H1 (cell line): ENCODE data around the gene GRIK4. TPM values are rescaled to one million over a fixed set of nuclear protein-coding genes. Genes with fewer than 3 reads are reported as not detected.

Experiments used
- EP300 ChIP-seq, 2 experiments: IDR thresholded peaks; 1 replicate in 1 of 2; 2 replicates in 1 of 2; pipeline ENCODE4 v1.6.1; 2011 to 2012; ENCODE audit warnings: low read depth in 2 of 2, low read length in 2 of 2, mild to moderate bottlenecking in 2 of 2, borderline replicate concordance in 1 of 2, inconsistent platforms in 1 of 2, moderate library complexity in 1 of 2
- FOSL1 ChIP-seq: IDR thresholded peaks from 2 replicates; pipeline ENCODE4 v1.6.1; 2011; ENCODE audit warnings: mild to moderate bottlenecking, low read depth, low read length, moderate library complexity; ENCODE audit not compliant: insufficient read depth
- GTF2F1 ChIP-seq: IDR thresholded peaks from 2 replicates; pipeline ENCODE4 v1.6.1; 2012; ENCODE audit warnings: low read depth, low read length, improper control_type of control experiment, borderline replicate concordance
- JUND ChIP-seq: IDR thresholded peaks from 2 replicates; pipeline ENCODE4 v1.6.1; 2011; ENCODE audit warnings: mild to moderate bottlenecking, improper control_type of control experiment, low read length
- MAFK ChIP-seq: IDR thresholded peaks from 2 replicates; pipeline ENCODE4 v1.6.1; 2012; ENCODE audit warnings: low read depth, mild to moderate bottlenecking, improper control_type of control experiment, low read length
- NANOG ChIP-seq: IDR thresholded peaks from 2 replicates; pipeline ENCODE4 v1.6.1; 2011; ENCODE audit warnings: low read length, low read depth, mild to moderate bottlenecking, inconsistent platforms; ENCODE audit not compliant: insufficient read depth, poor library complexity, severe bottlenecking
- SIRT6 ChIP-seq: IDR thresholded peaks from one replicate; pipeline ENCODE4 v1.7.1; 2012; ENCODE audit warnings: low read length, inconsistent platforms
- TAF7 ChIP-seq: optimal IDR thresholded peaks from 2 replicates; pipeline ENCODE3; 2011; ENCODE audit warnings: low read depth, mild to moderate bottlenecking, inconsistent platforms, low read length, moderate library complexity, borderline replicate concordance
- YY1 ChIP-seq: IDR thresholded peaks from 2 replicates; pipeline ENCODE4 v1.6.1; 2011; ENCODE audit warnings: low read depth, mild to moderate bottlenecking, low read length
- polyA plus RNA-seq, 7 experiments: library from polyadenylated mRNA; depleted of rRNA in 3 of 7; stranded (reverse) in 5 of 7; unstranded in 2 of 7; fragments of >200 nt in 5 of 7; fragments of 200-250 nt in 2 of 7; gene quantifications; 1 replicate in 5 of 7; 2 replicates in 1 of 7; 4 replicates in 1 of 7; pipeline versions ENCODE4 v1.2.1 to v1.2.3, GENCODE V29; 2011 to 2013; ENCODE audit warnings: missing spikeins in 2 of 7, mixed read lengths in 2 of 7
- total RNA-seq: library from RNA; stranded (reverse); fragmentation: NEBNext Ultra II Directional; extraction: Animal tissue kit (Norgen Biotek cat#: 25700); gene quantifications from 2 replicates; pipeline ENCODE4 v1.2.1, GENCODE V29; 2021
- TF ChIP-seq, protein P1 (sequence below): fragments of 300-600 bp; sonication (generic); IDR thresholded peaks from 2 replicates; pipeline ENCODE4 v1.7.1; 2012; ENCODE audit warnings: low read length, moderate library complexity, mild to moderate bottlenecking, inconsistent platforms; ENCODE audit not compliant: insufficient replicate concordance

Gene GRIK4
- total and polyA plus RNA-seq, 2 of the 8 experiments (the other 6 are each of a cell fraction or from before 2014, with no cell fraction given): 1.2 to 2.9 TPM

DNA sequence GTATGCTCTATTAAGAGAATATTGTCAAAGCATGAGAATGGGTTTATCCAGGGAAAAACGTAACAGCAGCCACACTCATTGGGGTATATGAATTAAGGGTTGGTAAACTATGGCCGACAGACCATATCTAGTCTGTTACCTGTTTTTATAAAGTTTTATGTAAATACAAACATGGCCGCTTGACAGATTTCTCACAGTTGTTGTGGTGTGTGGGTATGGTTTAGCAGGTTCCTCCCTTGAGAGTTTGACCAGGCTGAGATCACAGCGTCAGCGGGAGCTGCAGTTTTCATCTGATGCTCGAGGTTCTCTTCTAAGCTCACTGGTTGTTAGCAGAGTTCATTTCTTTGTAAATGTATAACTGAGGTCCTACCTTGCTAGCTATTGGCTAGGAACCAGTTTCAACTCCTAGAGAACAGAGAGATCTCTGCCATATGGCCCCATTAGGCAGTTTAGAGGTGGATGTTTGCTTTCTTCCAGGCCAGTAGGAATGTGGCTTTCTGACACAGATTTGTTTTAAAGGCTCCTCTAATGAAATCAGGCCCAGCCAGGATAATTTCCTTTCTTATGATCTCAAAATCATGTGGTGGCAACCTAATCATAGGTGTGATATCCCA lies 45.5 kb upstream of the GRIK4 start (continued):
- TF ChIP-seq, protein P1, sequence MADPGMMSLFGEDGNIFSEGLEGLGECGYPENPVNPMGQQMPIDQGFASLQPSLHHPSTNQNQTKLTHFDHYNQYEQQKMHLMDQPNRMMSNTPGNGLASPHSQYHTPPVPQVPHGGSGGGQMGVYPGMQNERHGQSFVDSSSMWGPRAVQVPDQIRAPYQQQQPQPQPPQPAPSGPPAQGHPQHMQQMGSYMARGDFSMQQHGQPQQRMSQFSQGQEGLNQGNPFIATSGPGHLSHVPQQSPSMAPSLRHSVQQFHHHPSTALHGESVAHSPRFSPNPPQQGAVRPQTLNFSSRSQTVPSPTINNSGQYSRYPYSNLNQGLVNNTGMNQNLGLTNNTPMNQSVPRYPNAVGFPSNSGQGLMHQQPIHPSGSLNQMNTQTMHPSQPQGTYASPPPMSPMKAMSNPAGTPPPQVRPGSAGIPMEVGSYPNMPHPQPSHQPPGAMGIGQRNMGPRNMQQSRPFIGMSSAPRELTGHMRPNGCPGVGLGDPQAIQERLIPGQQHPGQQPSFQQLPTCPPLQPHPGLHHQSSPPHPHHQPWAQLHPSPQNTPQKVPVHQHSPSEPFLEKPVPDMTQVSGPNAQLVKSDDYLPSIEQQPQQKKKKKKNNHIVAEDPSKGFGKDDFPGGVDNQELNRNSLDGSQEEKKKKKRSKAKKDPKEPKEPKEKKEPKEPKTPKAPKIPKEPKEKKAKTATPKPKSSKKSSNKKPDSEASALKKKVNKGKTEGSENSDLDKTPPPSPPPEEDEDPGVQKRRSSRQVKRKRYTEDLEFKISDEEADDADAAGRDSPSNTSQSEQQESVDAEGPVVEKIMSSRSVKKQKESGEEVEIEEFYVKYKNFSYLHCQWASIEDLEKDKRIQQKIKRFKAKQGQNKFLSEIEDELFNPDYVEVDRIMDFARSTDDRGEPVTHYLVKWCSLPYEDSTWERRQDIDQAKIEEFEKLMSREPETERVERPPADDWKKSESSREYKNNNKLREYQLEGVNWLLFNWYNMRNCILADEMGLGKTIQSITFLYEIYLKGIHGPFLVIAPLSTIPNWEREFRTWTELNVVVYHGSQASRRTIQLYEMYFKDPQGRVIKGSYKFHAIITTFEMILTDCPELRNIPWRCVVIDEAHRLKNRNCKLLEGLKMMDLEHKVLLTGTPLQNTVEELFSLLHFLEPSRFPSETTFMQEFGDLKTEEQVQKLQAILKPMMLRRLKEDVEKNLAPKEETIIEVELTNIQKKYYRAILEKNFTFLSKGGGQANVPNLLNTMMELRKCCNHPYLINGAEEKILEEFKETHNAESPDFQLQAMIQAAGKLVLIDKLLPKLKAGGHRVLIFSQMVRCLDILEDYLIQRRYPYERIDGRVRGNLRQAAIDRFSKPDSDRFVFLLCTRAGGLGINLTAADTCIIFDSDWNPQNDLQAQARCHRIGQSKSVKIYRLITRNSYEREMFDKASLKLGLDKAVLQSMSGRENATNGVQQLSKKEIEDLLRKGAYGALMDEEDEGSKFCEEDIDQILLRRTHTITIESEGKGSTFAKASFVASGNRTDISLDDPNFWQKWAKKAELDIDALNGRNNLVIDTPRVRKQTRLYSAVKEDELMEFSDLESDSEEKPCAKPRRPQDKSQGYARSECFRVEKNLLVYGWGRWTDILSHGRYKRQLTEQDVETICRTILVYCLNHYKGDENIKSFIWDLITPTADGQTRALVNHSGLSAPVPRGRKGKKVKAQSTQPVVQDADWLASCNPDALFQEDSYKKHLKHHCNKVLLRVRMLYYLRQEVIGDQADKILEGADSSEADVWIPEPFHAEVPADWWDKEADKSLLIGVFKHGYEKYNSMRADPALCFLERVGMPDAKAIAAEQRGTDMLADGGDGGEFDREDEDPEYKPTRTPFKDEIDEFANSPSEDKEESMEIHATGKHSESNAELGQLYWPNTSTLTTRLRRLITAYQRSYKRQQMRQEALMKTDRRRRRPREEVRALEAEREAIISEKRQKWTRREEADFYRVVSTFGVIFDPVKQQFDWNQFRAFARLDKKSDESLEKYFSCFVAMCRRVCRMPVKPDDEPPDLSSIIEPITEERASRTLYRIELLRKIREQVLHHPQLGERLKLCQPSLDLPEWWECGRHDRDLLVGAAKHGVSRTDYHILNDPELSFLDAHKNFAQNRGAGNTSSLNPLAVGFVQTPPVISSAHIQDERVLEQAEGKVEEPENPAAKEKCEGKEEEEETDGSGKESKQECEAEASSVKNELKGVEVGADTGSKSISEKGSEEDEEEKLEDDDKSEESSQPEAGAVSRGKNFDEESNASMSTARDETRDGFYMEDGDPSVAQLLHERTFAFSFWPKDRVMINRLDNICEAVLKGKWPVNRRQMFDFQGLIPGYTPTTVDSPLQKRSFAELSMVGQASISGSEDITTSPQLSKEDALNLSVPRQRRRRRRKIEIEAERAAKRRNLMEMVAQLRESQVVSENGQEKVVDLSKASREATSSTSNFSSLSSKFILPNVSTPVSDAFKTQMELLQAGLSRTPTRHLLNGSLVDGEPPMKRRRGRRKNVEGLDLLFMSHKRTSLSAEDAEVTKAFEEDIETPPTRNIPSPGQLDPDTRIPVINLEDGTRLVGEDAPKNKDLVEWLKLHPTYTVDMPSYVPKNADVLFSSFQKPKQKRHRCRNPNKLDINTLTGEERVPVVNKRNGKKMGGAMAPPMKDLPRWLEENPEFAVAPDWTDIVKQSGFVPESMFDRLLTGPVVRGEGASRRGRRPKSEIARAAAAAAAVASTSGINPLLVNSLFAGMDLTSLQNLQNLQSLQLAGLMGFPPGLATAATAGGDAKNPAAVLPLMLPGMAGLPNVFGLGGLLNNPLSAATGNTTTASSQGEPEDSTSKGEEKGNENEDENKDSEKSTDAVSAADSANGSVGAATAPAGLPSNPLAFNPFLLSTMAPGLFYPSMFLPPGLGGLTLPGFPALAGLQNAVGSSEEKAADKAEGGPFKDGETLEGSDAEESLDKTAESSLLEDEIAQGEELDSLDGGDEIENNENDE: no peak
- TF ChIP-seq FOSL1 (no peak), MAFK (no peak), YY1 (no peak), EP300 (IDR thresholded peaks at IDR 0.05; ENCODE audit: borderline replicate concordance in 1 of 2, low read depth in 2 of 2, low read length in 2 of 2) (no peak), SIRT6 (no peak), GTF2F1 (no peak), JUND (no peak), NANOG (no peak), TAF7 (no peak)
